ENCODE measurements around the gene PLAC8. TPM values are rescaled to one million over a fixed set of nuclear protein-coding genes. Genes with fewer than 3 reads are reported as not detected.

PLAC8 gene
- total and polyA plus RNA-seq, 2 of the 13 experiments (the other 11 are each of a cell fraction or from before 2014, with no cell fraction given), result 3.0 to 174 TPM

GRCh38 chr4:83110970-83111750 lies 3.4 kb downstream of the PLAC8 start:
- intact Hi-C loops (cut with micrococcal nuclease; ENCODE audit: unreplicated experiment) (no loop called here), in situ Hi-C loops (cut with HindIII; ENCODE audit: extremely low pct_ligation_motif_present, low pct_unique_long_range_greater_than_20kb) (no loop called here)
- H3K27ac ChIP-seq (ENCODE audit: extremely low read length, insufficient read depth, low read length), result no peak overlapping the region
- ChIA-PET POLR2A (no interaction called here), CTCF (ENCODE audit: low intra/inter-chr PET ratio, low total read pairs) (no interaction called here)
- H3K9me3 ChIP-seq (ENCODE audit: low read length), result no peaks in the 10 kb centered on the region
- WGBS (ENCODE audit: low lambda C conversion rate), result 89% methylated on average over 8 of the region's 8 CpGs
- H3K4me1 ChIP-seq (ENCODE audit: insufficient read depth, low read length), result peaks cover 42% of the 10 kb centered on the region
- no peak overlapping the region for H3K9ac ChIP-seq (ENCODE audit: insufficient read depth, low read depth, low read length)
- H2AFZ ChIP-seq (ENCODE audit: low read length), result no peak overlapping the region
- peaks cover 1 to 6% of the 10 kb centered on the region in 2 experiments; a peak in 3 of 5 replicates for H3K36me3 ChIP-seq (replicated peaks in 1 of 2; ENCODE audit: control insufficient read depth in 1 of 2, insufficient read depth in 2 of 2, low read length in 2 of 2)
- ATAC-seq, result no peak
- FAIRE-seq, result no peak
- peaks cover 3% of the 10 kb centered on the region; the same call in 1 of the 2 replicates for H4K20me1 ChIP-seq (ENCODE audit: insufficient read depth, low read length)
- TF ChIP-seq PAF1 (CRISPR knock-in tag; IDR thresholded peaks at IDR 0.05), result no peak
- no peak for TF ChIP-seq ZNF34 (CRISPR knock-in tag; IDR thresholded peaks at IDR 0.05; ENCODE audit: borderline replicate concordance)
- no peak for TF ChIP-seq ZNF558 (CRISPR knock-in tag; IDR thresholded peaks at IDR 0.05; ENCODE audit: borderline replicate concordance)
- no peak for TF ChIP-seq KDM4B (CRISPR knock-in tag; IDR thresholded peaks at IDR 0.05)
- TF ChIP-seq SMC3 (IDR thresholded peaks at IDR 0.05; ENCODE audit: low read length), result no peak
- TF ChIP-seq PLSCR1 (CRISPR knock-in tag; IDR thresholded peaks at IDR 0.05; ENCODE audit: borderline replicate concordance), result no peak
- TF ChIP-seq ZNF251 (CRISPR knock-in tag; IDR thresholded peaks at IDR 0.05), result no peak
- TF ChIP-seq PITX1 (CRISPR knock-in tag; IDR thresholded peaks at IDR 0.05), result no peak
- no peak for TF ChIP-seq PRDM10 (CRISPR knock-in tag; IDR thresholded peaks at IDR 0.05; ENCODE audit: low read depth)
- H3K4me3 ChIP-seq (replicated peaks in 1 of 3; ENCODE audit: insufficient read depth in 1 of 3, low read depth in 2 of 3, low read length in 3 of 3), result peak overlapping the region in 1 of 3 experiments; percentile 6; a peak in 1 of 6 replicates
- H3K79me2 ChIP-seq (ENCODE audit: insufficient read depth, low read length), result peaks cover 50% of the 10 kb centered on the region
- DNase-seq (ENCODE audit: low spot score), result no peak
- H3K27me3 ChIP-seq (ENCODE audit: control insufficient read depth in 1 of 2, insufficient read depth in 2 of 2, low read length in 2 of 2), result no peaks in the 10 kb centered on the region
- no TSS peak for BruUV-seq (replicated peaks)
- peak overlapping the region; percentile 57 for H3K4me2 ChIP-seq (ENCODE audit: low read depth, low read length)

All from HepG2 (cell line).